ENCODE data around the gene ZFAND5.

The ZFAND5 gene

GRCh38 chr9:72326641-72327040, 38.4 kb downstream of the ZFAND5 start:
- no peak overlapping the region for H3K4me3 ChIP-seq (ENCODE audit: low read length)
- no peak for DNase-seq
- H2AFZ ChIP-seq (ENCODE audit: low read length) = no peak overlapping the region
- H3K4me2 ChIP-seq (ENCODE audit: low read depth, low read length) = no peak overlapping the region
- no peak overlapping the region for H3K27ac ChIP-seq (ENCODE audit: low read length)
- no peaks in the 10 kb centered on the region for H3K36me3 ChIP-seq (replicated peaks; ENCODE audit: insufficient read depth, low read length)
- H3F3A ChIP-seq (ENCODE audit: insufficient read depth, low read length) = no peaks in the 10 kb centered on the region
- H3K9me3 ChIP-seq (replicated peaks; ENCODE audit: insufficient read depth, low read length) = no peaks in the 10 kb centered on the region
- TF ChIP-seq, protein P1, sequence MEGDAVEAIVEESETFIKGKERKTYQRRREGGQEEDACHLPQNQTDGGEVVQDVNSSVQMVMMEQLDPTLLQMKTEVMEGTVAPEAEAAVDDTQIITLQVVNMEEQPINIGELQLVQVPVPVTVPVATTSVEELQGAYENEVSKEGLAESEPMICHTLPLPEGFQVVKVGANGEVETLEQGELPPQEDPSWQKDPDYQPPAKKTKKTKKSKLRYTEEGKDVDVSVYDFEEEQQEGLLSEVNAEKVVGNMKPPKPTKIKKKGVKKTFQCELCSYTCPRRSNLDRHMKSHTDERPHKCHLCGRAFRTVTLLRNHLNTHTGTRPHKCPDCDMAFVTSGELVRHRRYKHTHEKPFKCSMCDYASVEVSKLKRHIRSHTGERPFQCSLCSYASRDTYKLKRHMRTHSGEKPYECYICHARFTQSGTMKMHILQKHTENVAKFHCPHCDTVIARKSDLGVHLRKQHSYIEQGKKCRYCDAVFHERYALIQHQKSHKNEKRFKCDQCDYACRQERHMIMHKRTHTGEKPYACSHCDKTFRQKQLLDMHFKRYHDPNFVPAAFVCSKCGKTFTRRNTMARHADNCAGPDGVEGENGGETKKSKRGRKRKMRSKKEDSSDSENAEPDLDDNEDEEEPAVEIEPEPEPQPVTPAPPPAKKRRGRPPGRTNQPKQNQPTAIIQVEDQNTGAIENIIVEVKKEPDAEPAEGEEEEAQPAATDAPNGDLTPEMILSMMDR (IDR thresholded peaks at IDR 0.05; ENCODE audit: low read length) = no peak
- TF ChIP-seq EZH2phosphoT487 (IDR thresholded peaks at IDR 0.05; ENCODE audit: low read length) (no peak), EZH2 (optimal IDR thresholded peaks at IDR 0.05; ENCODE audit: low read depth, low read length) (no peak)
- no peaks in the 10 kb centered on the region for H3K9me2 ChIP-seq (replicated peaks; ENCODE audit: insufficient read depth, low read length)
- H4K20me1 ChIP-seq (ENCODE audit: insufficient read depth, low read length) = no peaks in the 10 kb centered on the region
- no peaks in the 10 kb centered on the region for H3K79me2 ChIP-seq (ENCODE audit: low read length)
- no peak overlapping the region for H3K9ac ChIP-seq (ENCODE audit: low read length)
- no peaks in the 10 kb centered on the region for H3K4me1 ChIP-seq (ENCODE audit: low read length)
- H3K27me3 ChIP-seq (replicated peaks; ENCODE audit: insufficient read depth, low read length) = no peaks in the 10 kb centered on the region

DNA sequence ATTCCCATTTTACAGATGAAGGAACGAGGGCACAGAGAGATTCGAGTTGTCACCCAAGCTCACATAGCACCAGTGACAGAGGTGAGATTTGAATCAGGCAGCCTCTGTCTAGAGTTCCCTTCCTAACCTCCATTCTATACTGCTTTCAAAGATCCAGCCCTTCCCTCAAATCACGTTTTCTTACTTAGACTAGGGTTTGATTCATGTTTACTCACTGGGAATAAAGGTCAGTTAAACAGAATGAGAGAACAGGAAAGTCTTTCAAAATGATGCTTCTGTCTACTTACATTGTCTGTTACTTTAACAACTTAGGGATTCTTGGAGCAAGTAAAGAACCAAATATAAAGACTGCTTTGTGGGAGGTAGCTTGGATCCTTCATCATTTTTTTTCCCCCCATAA, 40.0 kb downstream of the ZFAND5 start:
- H3K79me2 ChIP-seq (ENCODE audit: low read length) = no peaks in the 10 kb centered on the region
- H3F3A ChIP-seq (ENCODE audit: insufficient read depth, low read length) = no peaks in the 10 kb centered on the region
- H2AFZ ChIP-seq (ENCODE audit: low read length) = no peak overlapping the region
- H3K4me3 ChIP-seq (ENCODE audit: low read length) = no peak overlapping the region
- no peaks in the 10 kb centered on the region for H3K36me3 ChIP-seq (replicated peaks; ENCODE audit: insufficient read depth, low read length)
- no peak overlapping the region for H3K9ac ChIP-seq (ENCODE audit: low read length)
- H3K9me2 ChIP-seq (replicated peaks; ENCODE audit: insufficient read depth, low read length) = no peaks in the 10 kb centered on the region
- H4K20me1 ChIP-seq (ENCODE audit: insufficient read depth, low read length) = no peaks in the 10 kb centered on the region
- H3K9me3 ChIP-seq (replicated peaks; ENCODE audit: insufficient read depth, low read length) = no peaks in the 10 kb centered on the region
- no peak for DNase-seq
- no peak overlapping the region for H3K27ac ChIP-seq (ENCODE audit: low read length)
- H3K27me3 ChIP-seq (replicated peaks; ENCODE audit: insufficient read depth, low read length) = no peaks in the 10 kb centered on the region
- no peak overlapping the region for H3K4me2 ChIP-seq (ENCODE audit: low read depth, low read length)
- H3K4me1 ChIP-seq (ENCODE audit: low read length) = no peaks in the 10 kb centered on the region
- TF ChIP-seq EZH2 (optimal IDR thresholded peaks at IDR 0.05; ENCODE audit: low read depth, low read length) (no peak), EZH2phosphoT487 (IDR thresholded peaks at IDR 0.05; ENCODE audit: low read length) (no peak)
- TF ChIP-seq, protein P1 (IDR thresholded peaks at IDR 0.05; ENCODE audit: low read length) = no peak

DNA sequence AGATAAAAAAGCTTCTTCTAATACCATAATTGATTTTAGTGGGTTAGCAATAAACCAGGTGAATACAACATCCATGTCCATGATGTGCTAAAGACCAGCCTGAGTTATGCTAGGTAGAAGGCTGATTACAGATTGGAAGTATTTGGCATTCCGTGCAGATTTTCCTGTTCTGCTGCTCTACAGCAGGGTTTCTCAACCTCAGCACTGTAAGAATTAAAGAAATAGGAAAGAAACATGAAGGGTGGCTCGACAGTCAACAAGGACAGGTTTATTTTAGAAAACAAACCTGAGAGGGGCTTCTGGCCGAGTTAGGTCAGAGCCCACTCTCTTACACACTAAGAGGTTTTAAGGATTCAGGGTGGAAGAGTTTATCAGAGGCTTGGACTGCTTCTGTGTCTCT, 42.3 kb downstream of the ZFAND5 start:
- Histone ChIP-seq H3K9ac (ENCODE audit: low read length) (no peak overlapping the region), H3K4me3 (ENCODE audit: low read length) (no peak overlapping the region), H3K79me2 (ENCODE audit: low read length) (no peaks in the 10 kb centered on the region), H3K27me3 (replicated peaks; ENCODE audit: insufficient read depth, low read length) (no peaks in the 10 kb centered on the region), H3F3A (ENCODE audit: insufficient read depth, low read length) (no peaks in the 10 kb centered on the region), H3K9me2 (replicated peaks; ENCODE audit: insufficient read depth, low read length) (no peaks in the 10 kb centered on the region), H3K9me3 (replicated peaks; ENCODE audit: insufficient read depth, low read length) (no peaks in the 10 kb centered on the region), H3K36me3 (replicated peaks; ENCODE audit: insufficient read depth, low read length) (no peaks in the 10 kb centered on the region), H3K27ac (ENCODE audit: low read length) (no peak overlapping the region), H2AFZ (ENCODE audit: low read length) (no peak overlapping the region), H4K20me1 (ENCODE audit: insufficient read depth, low read length) (no peaks in the 10 kb centered on the region), H3K4me2 (ENCODE audit: low read depth, low read length) (no peak overlapping the region), H3K4me1 (ENCODE audit: low read length) (no peaks in the 10 kb centered on the region)
- no peak for DNase-seq
- TF ChIP-seq EZH2 (optimal IDR thresholded peaks at IDR 0.05; ENCODE audit: low read depth, low read length) = no peak
- no peak for TF ChIP-seq EZH2phosphoT487 (IDR thresholded peaks at IDR 0.05; ENCODE audit: low read length)
- TF ChIP-seq, protein P1 (IDR thresholded peaks at IDR 0.05; ENCODE audit: low read length) = no peak
